DOHH2 (cell line): ENCODE results near the gene DPYD.

Experiments
- EZH2phosphoT487 ChIP-seq: fragments of 200-600 bp; sonication (generic); IDR thresholded peaks from 2 replicates; pipeline ENCODE4 v1.6.1; 2017; ENCODE audit warnings: borderline replicate concordance, mild to moderate bottlenecking, antibody characterized with exemption, low read length, moderate library complexity, mixed read lengths
- TF ChIP-seq, protein P1 (sequence below): fragments of 200-600 bp; sonication (generic); IDR thresholded peaks from one replicate; pipeline ENCODE4 v1.5.1; 2014; ENCODE audit warnings: antibody characterized with exemption, mild to moderate bottlenecking, low read depth, low read length; ENCODE audit not compliant: poor library complexity, severe bottlenecking

DNA sequence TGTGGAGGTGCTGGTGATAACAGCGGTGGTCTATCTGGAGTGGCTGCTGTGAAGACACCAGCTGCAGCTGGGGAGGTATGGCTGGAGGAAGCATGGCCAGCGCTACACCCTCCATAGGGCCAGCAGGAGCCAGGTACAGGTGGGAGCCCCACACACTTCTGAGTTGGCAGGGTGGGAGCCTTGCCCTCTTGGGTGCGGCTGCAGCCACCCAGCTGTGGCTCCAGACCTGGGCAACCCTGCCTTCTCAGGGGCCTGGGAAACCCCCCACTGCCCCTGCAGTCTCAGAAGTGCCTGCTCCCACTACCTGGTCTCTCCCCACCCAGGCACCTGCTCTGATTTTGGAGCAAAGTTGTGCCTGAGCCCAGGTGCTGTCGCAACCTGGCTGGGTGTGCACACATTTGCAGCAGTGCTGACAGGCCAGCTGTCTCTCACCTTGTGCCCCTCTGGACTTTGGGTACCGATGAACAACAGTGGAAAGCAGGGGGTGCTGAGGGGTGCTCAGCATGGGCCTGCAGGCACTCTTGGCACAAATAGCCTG lies 76.2 kb downstream of the DPYD start:
- TF ChIP-seq, protein P1, sequence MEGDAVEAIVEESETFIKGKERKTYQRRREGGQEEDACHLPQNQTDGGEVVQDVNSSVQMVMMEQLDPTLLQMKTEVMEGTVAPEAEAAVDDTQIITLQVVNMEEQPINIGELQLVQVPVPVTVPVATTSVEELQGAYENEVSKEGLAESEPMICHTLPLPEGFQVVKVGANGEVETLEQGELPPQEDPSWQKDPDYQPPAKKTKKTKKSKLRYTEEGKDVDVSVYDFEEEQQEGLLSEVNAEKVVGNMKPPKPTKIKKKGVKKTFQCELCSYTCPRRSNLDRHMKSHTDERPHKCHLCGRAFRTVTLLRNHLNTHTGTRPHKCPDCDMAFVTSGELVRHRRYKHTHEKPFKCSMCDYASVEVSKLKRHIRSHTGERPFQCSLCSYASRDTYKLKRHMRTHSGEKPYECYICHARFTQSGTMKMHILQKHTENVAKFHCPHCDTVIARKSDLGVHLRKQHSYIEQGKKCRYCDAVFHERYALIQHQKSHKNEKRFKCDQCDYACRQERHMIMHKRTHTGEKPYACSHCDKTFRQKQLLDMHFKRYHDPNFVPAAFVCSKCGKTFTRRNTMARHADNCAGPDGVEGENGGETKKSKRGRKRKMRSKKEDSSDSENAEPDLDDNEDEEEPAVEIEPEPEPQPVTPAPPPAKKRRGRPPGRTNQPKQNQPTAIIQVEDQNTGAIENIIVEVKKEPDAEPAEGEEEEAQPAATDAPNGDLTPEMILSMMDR, result no peak
- no peak for TF ChIP-seq EZH2phosphoT487
